ENCODE measurements around the gene ZBTB5. TPM values are rescaled to one million over a fixed set of nuclear protein-coding genes. Genes with fewer than 3 reads are reported as not detected.

ZBTB5 gene
- total RNA-seq, 1 experiment from 2014 or later, result 9.1 TPM

DNA sequence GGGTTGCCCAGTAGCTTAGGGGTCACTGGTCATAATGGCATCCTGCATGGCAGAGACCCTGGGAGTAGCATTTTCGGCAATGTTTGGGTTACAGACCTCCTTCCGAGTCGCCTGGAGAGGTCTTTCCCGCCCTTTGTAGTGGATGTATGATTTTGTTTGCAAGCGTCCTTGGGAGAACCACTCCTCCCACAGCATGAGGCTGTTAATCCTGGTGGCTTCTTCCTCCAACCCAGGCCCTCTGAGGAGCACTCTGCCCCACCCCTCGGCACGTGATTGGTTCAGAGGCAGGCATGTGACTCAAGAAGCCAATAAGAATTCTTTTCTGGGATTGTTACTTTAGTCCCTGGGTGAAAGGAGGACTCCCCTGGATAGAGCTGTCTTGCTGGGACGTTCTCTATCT, 73.0 kb downstream of the ZBTB5 start:
- Histone ChIP-seq H3K9ac (ENCODE audit: extremely low read depth, insufficient read length, low read length) (no peak overlapping the region), H3K4me2 (ENCODE audit: insufficient read depth, insufficient read length, low read length) (no peak overlapping the region), H3K79me2 (ENCODE audit: insufficient read depth, low read length) (no peaks in the 10 kb centered on the region), H2BK5ac (ENCODE audit: insufficient read length, low read length) (no peak overlapping the region), H4K5ac (ENCODE audit: insufficient read length, low read depth, low read length) (no peak overlapping the region), H2AK5ac (ENCODE audit: insufficient read length, low read length) (no peak overlapping the region), H3K79me1 (ENCODE audit: insufficient read depth, low read depth, low read length, poor library complexity, severe bottlenecking) (no peaks in the 10 kb centered on the region), H2BK12ac (ENCODE audit: insufficient read length, low read depth, low read length) (no peak overlapping the region), H3K4me1 (ENCODE audit: insufficient read depth, low read length) (no peaks in the 10 kb centered on the region), H3K18ac (ENCODE audit: insufficient read length, low read depth, low read length) (no peak overlapping the region), H2BK15ac (ENCODE audit: low read depth, low read length) (no peak overlapping the region), H4K20me1 (ENCODE audit: control insufficient read depth, insufficient read depth, insufficient read length) (no peaks in the 10 kb centered on the region), H3K56ac (ENCODE audit: insufficient read length, low read depth, low read length) (no peak overlapping the region), H3T11ph (ENCODE audit: low read length) (no peak overlapping the region), H3K9me3 (ENCODE audit: control insufficient read depth, low read depth, low read length) (no peaks in the 10 kb centered on the region), H3K23ac (ENCODE audit: insufficient read length, low read depth, low read length) (no peak overlapping the region), H3K27me3 (ENCODE audit: insufficient read depth, low read length) (no peaks in the 10 kb centered on the region), H4K91ac (ENCODE audit: insufficient read length, low read depth, low read length) (no peak overlapping the region), H3K23me2 (ENCODE audit: insufficient read length, low read depth, low read length, poor library complexity, severe bottlenecking) (no peaks in the 10 kb centered on the region), H2AFZ (ENCODE audit: low read length) (no peak overlapping the region), H4K8ac (replicated peaks; ENCODE audit: insufficient read length, low read depth, low read length) (no peak overlapping the region), H3K14ac (ENCODE audit: insufficient read depth, low read length) (no peak overlapping the region), H2BK20ac (ENCODE audit: low read depth, low read length, poor library complexity, severe bottlenecking) (peak overlapping the region; percentile 60), H2BK120ac (ENCODE audit: low read depth, low read length, poor library complexity, severe bottlenecking) (no peak overlapping the region), H3K4ac (ENCODE audit: low read depth, low read length) (no peak overlapping the region), H3K27ac (ENCODE audit: insufficient read length, low read depth, low read length) (no peak overlapping the region)
- DNase-seq, result peak; percentile 58
- H3K27me3 Mint-ChIP-seq (ENCODE audit: low read depth), result peaks cover 1% of the 10 kb centered on the region; the same call in 1 of the 2 replicates
- H3K4me3 Mint-ChIP-seq, result no peak overlapping the region
- peaks cover 4 to 12% of the 10 kb centered on the region in 2 experiments; a peak in 2 of 4 replicates for H3K4me1 Mint-ChIP-seq
- no peaks in the 10 kb centered on the region for H3K9me3 Mint-ChIP-seq
- TF ChIP-seq, protein P1, sequence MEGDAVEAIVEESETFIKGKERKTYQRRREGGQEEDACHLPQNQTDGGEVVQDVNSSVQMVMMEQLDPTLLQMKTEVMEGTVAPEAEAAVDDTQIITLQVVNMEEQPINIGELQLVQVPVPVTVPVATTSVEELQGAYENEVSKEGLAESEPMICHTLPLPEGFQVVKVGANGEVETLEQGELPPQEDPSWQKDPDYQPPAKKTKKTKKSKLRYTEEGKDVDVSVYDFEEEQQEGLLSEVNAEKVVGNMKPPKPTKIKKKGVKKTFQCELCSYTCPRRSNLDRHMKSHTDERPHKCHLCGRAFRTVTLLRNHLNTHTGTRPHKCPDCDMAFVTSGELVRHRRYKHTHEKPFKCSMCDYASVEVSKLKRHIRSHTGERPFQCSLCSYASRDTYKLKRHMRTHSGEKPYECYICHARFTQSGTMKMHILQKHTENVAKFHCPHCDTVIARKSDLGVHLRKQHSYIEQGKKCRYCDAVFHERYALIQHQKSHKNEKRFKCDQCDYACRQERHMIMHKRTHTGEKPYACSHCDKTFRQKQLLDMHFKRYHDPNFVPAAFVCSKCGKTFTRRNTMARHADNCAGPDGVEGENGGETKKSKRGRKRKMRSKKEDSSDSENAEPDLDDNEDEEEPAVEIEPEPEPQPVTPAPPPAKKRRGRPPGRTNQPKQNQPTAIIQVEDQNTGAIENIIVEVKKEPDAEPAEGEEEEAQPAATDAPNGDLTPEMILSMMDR (conservative IDR thresholded peaks at IDR 0.05), result no peak
- no peak overlapping the region; a peak in 1 of 7 replicates for H3K27ac Mint-ChIP-seq
- WGBS (ENCODE audit: extremely low coverage, insufficient read length, low lambda C conversion rate), result no CpG with 5 or more reads among the region's 8 CpGs
- no peaks in the 10 kb centered on the region; a peak in 1 of 7 replicates for H3K36me3 Mint-ChIP-seq (ENCODE audit: insufficient read depth in 1 of 3, low read depth in 3 of 3)

Measured in H9 (cell line).